ENCODE results near the gene SNX24. TPM values are rescaled to one million over a fixed set of nuclear protein-coding genes. Genes with fewer than 3 reads are reported as not detected.

SNX24 gene
- total RNA-seq, 1 experiment from 2014 or later: 13.9 TPM

GRCh38 chr5:122877518-122877917 is 32.1 kb downstream of the SNX24 start:
- H3K4me3 Mint-ChIP-seq: no peak overlapping the region
- no peaks in the 10 kb centered on the region for H3K36me3 Mint-ChIP-seq (ENCODE audit: insufficient read depth in 1 of 3, low read depth in 3 of 3)
- Histone ChIP-seq H3K4ac (ENCODE audit: low read depth, low read length) (no peak overlapping the region), H3K23me2 (ENCODE audit: insufficient read length, low read depth, low read length, poor library complexity, severe bottlenecking) (no peaks in the 10 kb centered on the region), H3K79me1 (ENCODE audit: insufficient read depth, low read depth, low read length, poor library complexity, severe bottlenecking) (no peaks in the 10 kb centered on the region), H3K27ac (ENCODE audit: insufficient read length, low read depth, low read length) (no peak overlapping the region), H4K20me1 (ENCODE audit: control insufficient read depth, insufficient read depth, insufficient read length) (no peaks in the 10 kb centered on the region), H2BK120ac (ENCODE audit: low read depth, low read length, poor library complexity, severe bottlenecking) (no peak overlapping the region), H3K56ac (ENCODE audit: insufficient read length, low read depth, low read length) (no peak overlapping the region), H3K4me1 (ENCODE audit: insufficient read depth, low read length) (no peaks in the 10 kb centered on the region), H2BK12ac (ENCODE audit: insufficient read length, low read depth, low read length) (no peak overlapping the region), H2BK20ac (ENCODE audit: low read depth, low read length, poor library complexity, severe bottlenecking) (no peak overlapping the region), H3K9me3 (ENCODE audit: control insufficient read depth, low read depth, low read length) (no peaks in the 10 kb centered on the region), H2BK15ac (ENCODE audit: low read depth, low read length) (no peak overlapping the region), H3K18ac (ENCODE audit: insufficient read length, low read depth, low read length) (no peak overlapping the region), H2BK5ac (ENCODE audit: insufficient read length, low read length) (no peak overlapping the region), H2AFZ (ENCODE audit: low read length) (no peak overlapping the region), H3K27me3 (ENCODE audit: insufficient read depth, low read length) (no peaks in the 10 kb centered on the region), H4K5ac (ENCODE audit: insufficient read length, low read depth, low read length) (no peak overlapping the region), H3K79me2 (ENCODE audit: insufficient read depth, low read length) (no peaks in the 10 kb centered on the region), H4K91ac (ENCODE audit: insufficient read length, low read depth, low read length) (no peak overlapping the region), H3T11ph (ENCODE audit: low read length) (no peak overlapping the region), H4K8ac (replicated peaks; ENCODE audit: insufficient read length, low read depth, low read length) (no peak overlapping the region), H3K9ac (ENCODE audit: extremely low read depth, insufficient read length, low read length) (no peak overlapping the region), H2AK5ac (ENCODE audit: insufficient read length, low read length) (no peak overlapping the region), H3K14ac (ENCODE audit: insufficient read depth, low read length) (no peak overlapping the region), H3K4me2 (ENCODE audit: insufficient read depth, insufficient read length, low read length) (no peak overlapping the region), H3K23ac (ENCODE audit: insufficient read length, low read depth, low read length) (no peak overlapping the region)
- WGBS (ENCODE audit: extremely low coverage, insufficient read length, low lambda C conversion rate): no CpG with 5 or more reads among the region's 2 CpGs
- H3K27ac Mint-ChIP-seq: no peak overlapping the region
- peaks cover 6% of the 10 kb centered on the region in 2 experiments for H3K4me1 Mint-ChIP-seq
- no peak for TF ChIP-seq CTCF (conservative IDR thresholded peaks at IDR 0.05)
- H3K27me3 Mint-ChIP-seq (ENCODE audit: low read depth): no peaks in the 10 kb centered on the region
- no peak for DNase-seq
- H3K9me3 Mint-ChIP-seq: no peaks in the 10 kb centered on the region
